PC-9 (cell line): ENCODE data around the gene CHMP2A.

Experiments
- EZH2 ChIP-seq: fragments of 200-600 bp; sonication (generic); IDR thresholded peaks from 2 replicates; pipeline ENCODE4 v1.8.0; 2017; ENCODE audit warnings: antibody characterized with exemption, low read depth
- TF ChIP-seq, protein P1 (sequence below): fragments of 200-600 bp; sonication (generic); conservative IDR thresholded peaks from 2 replicates; pipeline ENCODE4 v1.6.1; 2017; ENCODE audit warnings: mixed run types, antibody characterized with exemption, mild to moderate bottlenecking, moderate library complexity

- TF ChIP-seq, protein P1, sequence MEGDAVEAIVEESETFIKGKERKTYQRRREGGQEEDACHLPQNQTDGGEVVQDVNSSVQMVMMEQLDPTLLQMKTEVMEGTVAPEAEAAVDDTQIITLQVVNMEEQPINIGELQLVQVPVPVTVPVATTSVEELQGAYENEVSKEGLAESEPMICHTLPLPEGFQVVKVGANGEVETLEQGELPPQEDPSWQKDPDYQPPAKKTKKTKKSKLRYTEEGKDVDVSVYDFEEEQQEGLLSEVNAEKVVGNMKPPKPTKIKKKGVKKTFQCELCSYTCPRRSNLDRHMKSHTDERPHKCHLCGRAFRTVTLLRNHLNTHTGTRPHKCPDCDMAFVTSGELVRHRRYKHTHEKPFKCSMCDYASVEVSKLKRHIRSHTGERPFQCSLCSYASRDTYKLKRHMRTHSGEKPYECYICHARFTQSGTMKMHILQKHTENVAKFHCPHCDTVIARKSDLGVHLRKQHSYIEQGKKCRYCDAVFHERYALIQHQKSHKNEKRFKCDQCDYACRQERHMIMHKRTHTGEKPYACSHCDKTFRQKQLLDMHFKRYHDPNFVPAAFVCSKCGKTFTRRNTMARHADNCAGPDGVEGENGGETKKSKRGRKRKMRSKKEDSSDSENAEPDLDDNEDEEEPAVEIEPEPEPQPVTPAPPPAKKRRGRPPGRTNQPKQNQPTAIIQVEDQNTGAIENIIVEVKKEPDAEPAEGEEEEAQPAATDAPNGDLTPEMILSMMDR: no peak
- no peak for TF ChIP-seq EZH2
These were observed 39.6 kb downstream of the CHMP2A start for GRCh38 chr19:58515259-58515658.
